Measurements from ENCODE around the gene JMJD6.
"Not testable (repeated sequence)": the region's sequence is repeated elsewhere in the genome, so short reads cannot be mapped to it uniquely, and the experiment has no call there.

JMJD6 gene

GRCh38 chr17:76744747-76745146 is 18.3 kb upstream of the JMJD6 start:
- TF ChIP-seq CSRNP3 (CRISPR knock-in tag; IDR thresholded peaks at IDR 0.05) (no peak), PATZ1 (CRISPR knock-in tag; IDR thresholded peaks at IDR 0.05; ENCODE audit: borderline replicate concordance) (no peak), ESRRG (CRISPR knock-in tag; IDR thresholded peaks at IDR 0.05) (no peak), PPARA (CRISPR knock-in tag; IDR thresholded peaks at IDR 0.05; ENCODE audit: borderline replicate concordance) (no peak), TSHZ2 (CRISPR knock-in tag; IDR thresholded peaks at IDR 0.05) (no peak), RARB (CRISPR knock-in tag; IDR thresholded peaks at IDR 0.05) (no peak), POU6F1 (CRISPR knock-in tag; IDR thresholded peaks at IDR 0.05; ENCODE audit: borderline replicate concordance, low read depth) (no peak), TCF4 (CRISPR knock-in tag; IDR thresholded peaks at IDR 0.05; ENCODE audit: borderline replicate concordance) (no peak)
- no peak for ATAC-seq

- no peak for ATAC-seq
- no peak for TF ChIP-seq CSDC2 (CRISPR knock-in tag; IDR thresholded peaks at IDR 0.05)
- no peak for TF ChIP-seq ESRRG (CRISPR knock-in tag; IDR thresholded peaks at IDR 0.05)
- TF ChIP-seq OSR1 (CRISPR knock-in tag; IDR thresholded peaks at IDR 0.05) = no peak
- TF ChIP-seq PATZ1 (CRISPR knock-in tag; IDR thresholded peaks at IDR 0.05; ENCODE audit: borderline replicate concordance) = no peak
- no peak for TF ChIP-seq BACH2 (CRISPR knock-in tag; IDR thresholded peaks at IDR 0.05; ENCODE audit: borderline replicate concordance)
- TF ChIP-seq ZNF70 (CRISPR knock-in tag; IDR thresholded peaks at IDR 0.05) = no peak
- no peak for TF ChIP-seq PPARA (CRISPR knock-in tag; IDR thresholded peaks at IDR 0.05; ENCODE audit: borderline replicate concordance)
- TF ChIP-seq TCF4 (CRISPR knock-in tag; IDR thresholded peaks at IDR 0.05; ENCODE audit: borderline replicate concordance) = no peak
Measured at GRCh38 chr17:76742958-76743357, 16.6 kb upstream of the JMJD6 start.

GRCh38 chr17:76740329-76741118 is 14.1 kb upstream of the JMJD6 start:
- TF ChIP-seq BACH2 (CRISPR knock-in tag; IDR thresholded peaks at IDR 0.05; ENCODE audit: borderline replicate concordance) (no peak), TCF4 (CRISPR knock-in tag; IDR thresholded peaks at IDR 0.05; ENCODE audit: borderline replicate concordance) (no peak)
- ATAC-seq = no peak

GRCh38 chr17:76739568-76740115 is 13.2 kb upstream of the JMJD6 start:
- not testable (repeated sequence) for ATAC-seq

- no peak for TF ChIP-seq CREB5 (CRISPR knock-in tag; IDR thresholded peaks at IDR 0.05; ENCODE audit: low read depth)
- TF ChIP-seq ZNF70 (CRISPR knock-in tag; IDR thresholded peaks at IDR 0.05) = no peak
- no peak for TF ChIP-seq ESRRG (CRISPR knock-in tag; IDR thresholded peaks at IDR 0.05)
- peak; percentile 37; the same call in 1 of the 2 replicates for TF ChIP-seq PATZ1 (CRISPR knock-in tag; IDR thresholded peaks at IDR 0.05; ENCODE audit: borderline replicate concordance)
- no peak for ATAC-seq
Measured at GRCh38 chr17:76738468-76738850, 12.1 kb upstream of the JMJD6 start.

All from SK-N-SH treated with all-trans-retinoic acid at 6 μM for 48 hours (cell line).